Muscle of back (tissue), 11 donors: ENCODE measurements around the gene ANAPC13. TPM values are rescaled to one million over a fixed set of nuclear protein-coding genes. Genes with fewer than 3 reads are reported as not detected.

Experiments used
- DNase-seq, 3 donors: peaks; one replicate each; pipeline versions ENCODE4 v3.0.0 to v3.0.0-alpha.2; 2013
- polyA plus RNA-seq, 10 donors: library from polyadenylated mRNA; unstranded; fragments of 120-200 nt; gene quantifications; one replicate each; pipeline ENCODE4 v1.2.1, GENCODE V29; 2013; ENCODE audit not compliant: insufficient read length in 10 of 10

The ANAPC13 gene
- polyA plus RNA-seq, 10 donors, result 63.3 to 91.4 (median 74.2) TPM

GRCh38 chr3:134458406-134458945 lies 27.3 kb downstream of the ANAPC13 start:
- DNase-seq, result no peak

- no peak for DNase-seq
Observed at GRCh38 chr3:134457376-134458074, 28.3 kb downstream of the ANAPC13 start.

GRCh38 chr3:134453631-134454030 lies 32.2 kb downstream of the ANAPC13 start:
- DNase-seq, result no peak

GRCh38 chr3:134449951-134450350 lies 35.8 kb downstream of the ANAPC13 start:
- no peak for DNase-seq

GRCh38 chr3:134449277-134449676 lies 36.5 kb downstream of the ANAPC13 start:
- DNase-seq, result no peak

- no peak for DNase-seq
Observed at GRCh38 chr3:134448664-134449063, 37.1 kb downstream of the ANAPC13 start.

- DNase-seq, result no peak
Observed at GRCh38 chr3:134447351-134447750, 38.4 kb downstream of the ANAPC13 start.

GRCh38 chr3:134446800-134447199 lies 39.0 kb downstream of the ANAPC13 start:
- no peak for DNase-seq

GRCh38 chr3:134445636-134446035 lies 40.1 kb downstream of the ANAPC13 start:
- peak in 2 of 3 donors; percentile 43 to 70 for DNase-seq

GRCh38 chr3:134445095-134445494 lies 40.7 kb downstream of the ANAPC13 start:
- no peak for DNase-seq

GRCh38 chr3:134441821-134442220 lies 44.0 kb downstream of the ANAPC13 start:
- no peak for DNase-seq

- no peak for DNase-seq
Observed at GRCh38 chr3:134441321-134441720, 44.5 kb downstream of the ANAPC13 start.

GRCh38 chr3:134437211-134437752 lies 48.5 kb downstream of the ANAPC13 start:
- DNase-seq, result no peak

GRCh38 chr3:134432236-134432635 lies 53.5 kb downstream of the ANAPC13 start:
- no peak for DNase-seq

- no peak for DNase-seq
Observed at GRCh38 chr3:134430950-134431445, 54.8 kb downstream of the ANAPC13 start.

GRCh38 chr3:134430174-134430573 lies 55.6 kb downstream of the ANAPC13 start:
- no peak for DNase-seq

GRCh38 chr3:134428401-134428800 lies 57.4 kb downstream of the ANAPC13 start:
- no peak for DNase-seq

Other genes starting within 250 kb of the ANAPC13 start
- 10 to 100 TPM; 49.3 to 74.0 (median 61.0) TPM for gene RYK, start 235.1 kb downstream of the ANAPC13 start, polyA plus RNA-seq
- gene AMOTL2, start 111.5 kb downstream of the ANAPC13 start, polyA plus RNA-seq, result 10 to 100 TPM; 38.0 to 66.8 (median 54.0) TPM
- 10 to 100 TPM; 30.9 to 39.6 (median 36.0) TPM for gene CEP63, start 72 bp upstream of the ANAPC13 start, polyA plus RNA-seq
- gene KY, start 165.0 kb upstream of the ANAPC13 start, polyA plus RNA-seq, result 10 to 100 TPM; 23.1 to 71.1 (median 49.3) TPM